Stimulated activated CD4-positive, alpha-beta T cell treated with anti-CD3 and anti-CD28 coated beads, Interleukin-12 subunit alpha, Interleukin-12 subunit beta, amount 100 ng/mL, for 48 hours (primary cell): ENCODE results near the gene NHERF1.

Source experiments
- DNase-seq, 3 donors: peaks; one replicate each; pipeline ENCODE4 v3.0.0-alpha.2; 2020; ENCODE audit warnings: low read depth in 2 of 3, low spot score in 1 of 3

NHERF1 gene

DNA sequence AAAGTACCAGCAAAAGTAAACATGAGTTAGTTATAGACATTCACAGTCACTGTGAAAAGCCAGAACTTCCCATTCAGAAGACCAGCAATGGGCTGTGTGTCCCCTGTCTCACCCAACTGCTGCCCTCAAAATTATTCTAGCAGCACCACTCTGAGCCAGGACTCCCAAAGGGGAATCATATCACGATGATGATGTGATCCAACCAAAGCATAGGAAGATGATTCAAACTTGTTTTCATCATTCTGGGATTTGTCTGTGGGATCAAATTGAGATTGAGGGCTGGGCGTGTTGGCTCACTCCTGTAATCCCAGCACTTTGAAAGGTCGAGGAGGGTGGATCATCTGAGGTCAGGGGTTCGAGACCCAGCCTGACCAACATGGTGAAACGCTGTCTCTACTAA, 34.1 kb downstream of the NHERF1 start:
- DNase-seq: no peak

DNA sequence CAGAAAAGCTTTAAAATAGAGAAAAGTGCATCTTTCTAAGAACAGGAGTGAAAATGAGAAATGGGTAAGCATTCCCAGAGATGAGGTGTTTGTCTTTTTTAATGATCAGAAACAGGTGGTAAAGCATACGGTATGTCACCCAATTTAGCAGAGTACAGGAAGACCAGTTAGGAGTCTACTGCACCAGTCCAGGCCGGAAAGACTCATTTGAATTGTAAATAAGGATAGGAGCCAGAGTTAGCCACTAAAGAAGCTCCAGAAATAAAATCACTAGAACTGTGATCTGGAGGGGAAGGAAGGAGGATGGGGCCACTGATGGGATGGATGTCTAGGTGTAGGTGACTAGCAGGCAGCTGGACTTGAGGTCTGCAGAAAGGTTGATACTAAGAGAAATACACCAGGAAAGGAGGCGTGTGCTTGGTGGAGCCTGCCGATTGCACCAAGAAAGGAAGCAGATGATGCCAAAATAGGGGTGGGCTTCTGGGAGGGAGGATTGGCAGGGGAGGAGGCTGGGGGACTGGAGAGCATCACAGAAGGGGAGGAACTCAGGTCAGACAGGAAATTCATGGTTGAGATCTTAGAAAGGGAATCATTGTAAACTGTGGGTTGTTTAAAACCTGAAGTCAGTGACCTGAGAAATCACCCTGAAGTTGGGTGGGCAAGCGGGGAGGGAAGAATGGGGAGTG, 35.8 kb downstream of the NHERF1 start:
- DNase-seq: no peak

DNA sequence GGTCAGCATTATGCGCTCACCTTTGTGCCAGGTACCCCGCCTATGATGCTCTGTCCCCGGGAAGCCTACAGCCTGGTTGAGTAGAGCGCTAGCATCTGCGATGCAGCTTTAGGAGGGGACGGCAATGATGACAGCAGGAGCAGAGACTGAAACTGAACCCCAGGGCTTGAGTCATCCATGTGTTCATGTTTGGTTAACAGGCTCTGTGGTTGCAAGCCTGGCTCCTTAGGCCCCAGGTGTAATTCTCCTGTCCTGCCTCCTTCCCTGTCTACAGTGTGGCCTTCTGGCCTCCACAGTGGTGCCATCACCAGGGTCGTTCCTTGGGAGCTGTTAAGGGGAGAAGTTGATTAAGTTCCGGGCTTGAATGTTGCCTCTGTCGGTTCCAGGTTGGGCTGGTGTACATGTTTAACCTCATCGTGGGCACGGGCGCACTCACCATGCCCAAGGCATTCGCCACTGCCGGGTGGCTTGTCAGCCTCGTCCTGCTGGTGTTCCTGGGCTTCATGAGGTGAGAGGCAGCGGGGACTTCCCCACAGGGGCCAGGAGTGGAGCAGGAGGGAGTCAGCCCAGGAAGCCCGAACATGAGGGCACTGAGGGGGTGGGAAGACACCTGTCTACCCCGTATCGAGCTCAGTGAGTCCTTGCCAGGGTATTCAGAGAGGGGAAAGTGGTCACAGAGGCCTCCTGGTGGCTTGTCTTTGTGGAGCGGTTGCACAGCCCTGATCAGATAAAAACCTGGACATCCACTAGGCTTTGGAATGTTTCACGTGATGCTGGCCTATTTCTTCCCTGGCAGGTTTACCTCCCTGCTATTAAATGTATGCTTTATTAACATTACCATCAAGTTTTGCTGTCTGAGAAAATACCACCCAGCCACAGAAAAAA, 36.9 kb downstream of the NHERF1 start:
- peak in 1 of 3 donors; percentile 17 for DNase-seq

DNA sequence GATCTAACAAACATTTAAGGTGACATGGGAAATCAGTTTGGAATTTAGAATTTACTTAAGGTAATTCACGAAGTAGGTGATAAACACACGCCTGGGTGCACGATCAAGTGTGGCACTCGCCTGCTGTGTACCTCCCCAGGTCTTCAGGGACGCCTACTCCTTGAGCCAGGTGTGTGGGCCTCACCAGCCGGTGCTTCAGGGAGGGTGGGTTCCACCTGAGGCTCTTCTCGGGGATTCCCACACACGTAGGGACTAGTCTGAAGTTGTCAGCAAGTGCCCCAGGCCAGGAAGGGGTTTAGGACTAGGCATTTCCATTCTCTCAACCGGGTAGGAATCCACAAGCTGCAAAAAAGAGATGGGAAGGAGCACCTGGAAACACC, 37.5 kb downstream of the NHERF1 start:
- no peak for DNase-seq

DNA sequence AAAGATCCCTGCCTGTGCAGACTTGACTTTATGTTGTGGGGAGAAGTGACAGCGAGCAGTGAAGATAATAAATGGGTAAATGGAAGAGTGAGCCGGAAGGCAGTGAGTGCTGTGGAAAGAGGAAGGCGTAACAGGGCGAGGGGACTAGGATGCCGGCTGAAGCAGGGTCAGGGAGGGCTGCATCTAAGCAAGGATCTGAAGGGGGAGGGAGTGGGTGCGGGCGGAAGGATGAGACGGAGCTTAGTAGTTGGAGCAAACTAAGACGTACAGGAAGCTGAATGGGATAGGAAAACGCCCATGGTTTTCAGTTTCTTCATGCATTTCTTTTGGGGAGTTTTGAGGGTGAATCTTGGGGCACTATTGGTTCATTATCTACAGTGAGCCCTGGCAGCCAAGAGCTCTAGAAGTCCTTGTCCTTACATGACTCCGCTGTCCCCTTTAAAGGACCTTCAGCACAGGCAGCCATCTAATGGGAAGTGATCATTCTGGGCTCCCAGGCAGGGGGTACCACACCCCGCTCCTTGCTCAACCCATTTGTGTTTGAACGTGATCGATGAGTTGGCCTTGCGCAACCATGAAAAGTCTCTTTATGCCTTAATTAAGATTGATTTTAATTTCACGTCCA, 38.1 kb downstream of the NHERF1 start:
- DNase-seq: no peak

DNA sequence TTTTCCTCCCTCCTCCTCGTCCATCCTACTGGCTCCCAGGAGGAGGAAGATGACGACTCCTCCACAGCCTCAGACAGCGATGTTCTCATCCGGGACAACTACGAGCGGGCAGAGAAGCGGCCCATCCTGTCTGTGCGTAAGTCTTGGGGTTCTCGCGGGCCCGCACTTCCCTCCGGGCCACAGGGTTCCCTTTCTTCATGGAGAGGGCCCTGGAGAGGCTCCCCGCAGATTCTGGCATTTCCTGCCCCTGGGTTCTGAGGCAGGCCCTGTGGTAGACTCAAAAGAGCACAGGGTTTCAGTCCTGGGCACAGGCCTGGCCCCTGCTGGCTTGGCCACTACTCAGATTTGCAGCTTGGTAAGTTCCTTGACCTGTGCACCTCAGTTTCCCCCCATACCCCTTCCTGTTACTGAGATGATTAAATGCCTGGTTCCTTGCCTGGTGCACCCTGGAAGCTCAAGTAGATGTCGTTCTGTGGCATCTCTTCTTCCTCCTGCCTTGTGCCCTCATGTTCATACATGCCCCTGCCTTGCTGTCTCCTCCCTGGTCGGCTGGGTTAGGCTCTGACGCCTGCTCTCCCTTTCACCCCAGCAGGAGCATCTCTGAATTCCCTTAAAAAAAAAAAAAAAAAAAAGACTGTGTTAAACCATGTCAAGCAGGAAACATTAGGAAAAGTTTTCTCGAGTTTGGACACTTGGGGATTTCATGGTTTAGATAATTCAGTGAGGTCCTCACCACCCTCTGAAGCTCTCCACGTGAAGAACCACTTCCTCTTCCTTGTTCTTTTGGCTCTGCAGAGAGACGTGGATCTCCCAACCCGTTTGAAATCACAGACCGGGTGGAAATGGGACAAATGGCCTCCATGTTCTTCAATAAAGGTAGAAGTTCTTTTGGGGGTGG, 42.0 kb downstream of the NHERF1 start:
- DNase-seq: no peak

DNA sequence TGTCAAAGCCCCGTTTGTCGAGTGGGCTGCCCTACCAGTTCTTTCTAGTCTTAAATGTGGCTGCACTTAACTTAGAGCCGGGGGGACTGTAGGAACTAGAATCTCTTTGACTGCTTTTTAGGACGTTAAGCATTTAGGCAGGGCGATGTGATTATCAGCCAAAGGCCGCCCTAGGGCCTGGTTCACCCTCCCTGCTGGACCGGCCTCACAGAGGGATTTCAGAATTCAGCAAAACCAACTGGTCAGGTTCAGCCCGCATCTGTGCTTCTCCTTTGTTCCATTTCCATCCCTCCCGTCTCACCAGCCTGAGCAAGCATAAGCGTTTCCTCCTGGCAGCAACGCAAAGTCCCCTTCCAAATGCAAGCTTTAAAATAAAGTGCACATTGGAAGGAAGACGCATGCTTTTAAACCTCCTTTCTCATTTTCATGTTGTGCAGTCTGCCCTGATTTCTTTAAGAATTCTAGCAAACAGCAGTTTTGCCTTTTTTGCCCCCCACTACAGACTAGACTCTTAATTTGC, 44.2 kb downstream of the NHERF1 start:
- no peak for DNase-seq

DNA sequence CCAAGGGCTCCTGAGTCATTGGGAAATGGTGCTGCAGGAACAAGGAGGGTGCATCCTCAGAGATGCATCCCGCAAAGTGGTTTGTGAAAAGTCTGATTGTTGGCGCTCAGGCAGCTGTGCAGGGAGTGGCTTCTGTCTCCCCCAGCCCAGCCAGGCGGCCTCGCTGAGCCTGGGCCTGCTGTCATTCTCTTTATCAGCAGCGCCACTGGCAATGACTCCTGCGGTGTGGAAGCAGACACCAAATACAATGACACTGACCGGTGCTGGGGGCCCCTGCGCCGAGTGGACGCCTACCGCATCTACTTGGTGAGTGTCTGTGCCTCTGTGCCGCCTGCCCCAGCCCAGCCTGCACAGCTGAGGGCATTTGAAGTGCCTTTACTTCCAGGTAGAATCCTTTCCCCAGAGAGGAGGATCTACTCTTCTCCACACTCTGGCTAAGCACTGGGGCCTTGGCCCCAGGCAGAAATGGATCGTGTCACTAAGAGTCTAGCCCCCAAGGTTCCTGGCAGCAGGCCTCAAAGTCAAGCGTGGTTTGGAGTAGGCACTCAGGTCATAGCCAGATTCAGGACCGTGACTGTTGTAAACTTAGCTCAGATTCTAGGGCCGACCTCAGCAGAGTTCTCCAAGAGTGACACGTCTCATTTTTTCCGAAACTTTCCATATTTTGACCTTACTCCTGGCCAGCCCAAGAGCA, 47.0 kb downstream of the NHERF1 start:
- no peak for DNase-seq

DNA sequence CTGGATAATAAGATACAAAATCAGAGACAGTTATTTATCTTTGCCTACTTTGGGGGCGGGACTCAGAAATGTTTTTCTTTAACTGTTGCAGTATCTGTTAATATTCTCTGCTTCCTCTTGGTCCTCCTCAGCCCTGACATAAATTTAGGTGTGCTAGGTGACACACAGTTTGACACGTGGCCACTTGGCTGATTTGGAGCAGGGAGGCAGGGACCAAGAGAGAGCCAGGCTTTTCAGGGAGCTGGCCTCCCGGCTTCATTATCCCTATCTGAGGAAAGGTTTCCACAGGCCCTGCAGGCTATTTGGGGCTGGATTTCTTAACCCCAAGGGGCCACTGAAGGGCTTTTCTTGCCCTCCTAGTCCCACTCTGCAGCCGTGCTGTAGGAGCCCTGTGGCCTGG, 47.8 kb downstream of the NHERF1 start:
- no peak for DNase-seq

DNA sequence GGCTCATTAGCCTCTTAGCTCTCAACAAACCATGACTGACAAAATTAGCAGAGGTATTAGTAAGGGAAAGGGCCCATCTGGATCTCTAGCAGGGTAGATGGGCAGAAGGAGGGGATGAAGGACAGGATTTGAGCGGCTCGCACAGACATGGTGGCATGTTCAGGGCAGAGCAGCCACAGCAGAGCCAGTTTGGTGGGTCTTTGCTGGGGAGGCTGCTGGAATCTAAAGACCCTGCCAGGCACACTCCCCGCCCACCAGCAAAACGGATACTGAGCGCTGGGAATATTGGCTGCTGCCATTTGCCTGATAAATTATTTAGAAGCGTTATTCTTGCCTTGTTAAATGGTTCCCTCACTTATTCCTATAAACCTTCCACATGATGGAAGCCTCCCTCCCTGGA, 48.4 kb downstream of the NHERF1 start:
- DNase-seq: no peak

DNA sequence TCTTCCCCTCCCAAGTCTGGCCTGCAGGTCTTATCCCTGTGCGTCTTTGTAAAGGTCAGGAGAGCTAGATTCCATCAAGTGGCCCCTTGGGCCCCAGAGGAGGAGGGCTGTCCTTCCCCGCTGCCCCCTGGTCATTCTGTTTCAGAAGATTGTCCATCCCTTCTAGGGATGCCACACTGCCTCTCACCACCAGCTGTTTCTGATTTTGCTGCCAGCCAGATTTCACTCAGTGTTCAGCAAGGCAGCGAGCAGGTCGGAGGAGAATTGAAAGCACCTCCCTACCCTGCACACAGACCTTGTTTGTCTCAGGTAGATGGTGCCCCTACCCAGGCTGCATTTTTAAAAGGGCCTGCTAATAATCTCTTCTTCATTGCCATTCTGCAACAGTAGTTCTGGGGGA, 49.4 kb downstream of the NHERF1 start:
- no peak for DNase-seq

DNA sequence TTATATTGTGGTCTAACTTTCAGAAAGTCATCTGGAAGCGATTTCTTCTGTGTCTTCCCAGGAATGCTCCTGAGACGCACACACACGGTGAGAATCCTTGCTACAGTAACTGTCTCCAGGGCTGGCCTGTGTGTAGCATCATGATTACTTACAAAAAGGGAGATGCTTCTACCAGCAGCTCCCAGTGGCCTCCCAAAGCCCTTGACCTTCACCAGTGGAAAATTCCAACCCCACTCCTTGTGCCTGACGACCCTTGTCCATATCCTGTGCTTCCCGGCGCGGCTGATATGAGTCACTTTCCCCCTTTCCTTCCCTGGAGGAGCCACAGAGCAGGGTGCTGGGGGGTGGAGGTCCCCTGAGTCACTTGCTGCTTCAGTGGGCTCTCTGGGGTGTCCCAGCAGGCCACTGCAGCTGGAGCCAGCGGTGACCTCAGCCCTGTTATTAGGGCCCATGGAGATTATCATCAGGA, 49.8 kb downstream of the NHERF1 start:
- no peak for DNase-seq

DNA sequence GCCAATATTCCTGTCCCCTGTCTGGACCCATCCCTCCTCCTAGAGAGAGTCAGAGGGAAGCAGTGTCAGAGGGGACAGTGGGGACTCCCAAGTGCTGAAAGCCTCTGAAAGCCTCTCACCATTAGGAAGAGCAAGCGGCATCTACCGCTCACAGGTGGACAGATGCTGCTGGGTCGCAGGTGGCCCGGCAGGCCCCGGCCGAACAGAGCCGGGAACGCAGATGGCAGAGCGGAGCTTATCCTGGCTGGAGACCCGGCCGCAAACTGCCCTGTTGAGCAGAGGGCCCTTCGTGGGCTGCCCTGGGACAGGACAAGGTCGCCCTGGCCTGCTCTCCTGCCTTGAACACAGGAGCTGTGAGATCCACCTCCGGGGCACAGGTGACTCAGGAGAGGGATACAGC, 50.7 kb downstream of the NHERF1 start:
- no peak for DNase-seq

DNA sequence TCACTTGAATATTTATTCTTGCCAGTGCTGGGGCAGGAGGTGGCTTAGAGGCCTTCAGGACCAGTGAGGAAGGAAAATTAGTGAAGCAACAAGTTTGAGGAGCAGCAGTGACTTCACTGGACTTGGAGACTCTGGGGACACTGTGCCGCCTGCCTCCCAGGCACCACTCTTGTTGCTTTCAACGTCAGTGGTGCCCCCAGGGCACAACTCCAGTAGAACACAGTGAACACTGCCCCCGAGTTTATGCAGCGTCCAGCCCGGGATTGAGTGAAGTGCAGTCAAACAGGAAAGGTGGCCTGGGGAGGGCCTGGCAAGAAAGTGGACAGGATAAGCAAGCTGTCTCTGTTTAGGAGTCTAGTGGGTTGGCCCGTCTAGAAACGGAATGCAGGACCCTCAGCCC, 52.1 kb downstream of the NHERF1 start:
- no peak for DNase-seq

DNA sequence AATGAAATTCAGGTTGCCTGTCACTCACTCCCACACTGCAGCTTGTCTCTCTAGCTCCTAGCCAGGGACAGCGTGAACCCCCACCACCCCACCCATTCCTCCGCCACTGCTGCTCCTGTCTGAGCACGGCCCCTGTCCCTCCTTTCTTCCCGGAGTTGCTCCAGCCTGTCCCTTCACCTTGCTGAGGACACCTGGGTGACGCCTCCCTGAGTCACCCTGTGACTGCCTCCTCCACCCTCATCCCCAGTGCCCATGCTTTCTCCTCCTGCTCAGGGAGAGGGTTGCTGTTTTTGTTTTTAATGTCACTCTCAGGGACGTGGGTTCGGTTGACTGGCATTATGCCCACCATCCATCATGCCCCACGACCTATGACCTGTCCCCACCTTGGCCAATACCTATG, 53.5 kb downstream of the NHERF1 start:
- no peak for DNase-seq

DNA sequence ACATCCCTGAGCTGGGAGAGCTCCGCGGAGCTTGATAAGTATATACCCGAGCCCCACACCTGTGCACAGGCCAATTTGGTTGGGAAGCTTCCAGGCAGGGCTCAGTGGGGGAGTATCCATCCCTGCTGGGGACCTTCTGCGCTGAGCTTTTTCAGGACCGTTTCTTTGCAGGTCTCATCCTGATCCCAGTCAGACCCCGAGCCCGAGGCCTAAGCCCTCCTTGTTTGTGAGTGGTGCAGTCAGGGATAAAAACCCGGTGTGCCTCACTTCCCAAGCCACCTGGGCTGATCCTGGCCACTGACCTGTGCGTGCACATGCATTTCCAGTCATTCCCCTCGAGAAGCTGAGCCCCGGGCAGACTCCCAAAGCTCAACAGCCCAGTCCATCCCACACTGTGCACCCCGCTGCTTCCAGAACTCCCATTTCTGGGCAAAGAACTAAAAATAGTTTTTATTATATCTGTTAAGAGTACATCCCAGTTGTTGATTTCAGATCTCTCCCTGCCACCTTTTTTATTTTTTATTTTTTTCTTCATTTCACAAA, 55.0 kb downstream of the NHERF1 start:
- no peak for DNase-seq

DNA sequence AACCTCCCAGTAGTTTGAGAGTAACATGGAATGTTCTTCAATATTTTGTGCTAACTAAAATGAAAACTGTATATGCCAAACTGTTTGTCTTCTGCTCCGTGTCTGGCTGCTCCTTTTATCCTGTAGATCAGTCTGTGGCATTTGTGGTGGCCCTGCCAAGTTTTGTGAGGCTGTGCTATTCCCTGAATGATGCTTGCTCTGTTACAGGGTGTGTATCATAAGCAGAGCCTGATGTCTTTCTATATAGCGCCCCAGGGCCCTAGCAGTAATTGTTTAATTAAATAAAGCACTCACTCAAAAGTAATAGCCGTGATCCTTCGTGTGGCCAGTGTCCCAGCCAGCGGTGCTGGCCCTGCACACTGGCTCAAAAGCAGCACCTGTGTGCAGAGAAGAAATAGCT, 55.5 kb downstream of the NHERF1 start:
- DNase-seq: no peak

DNA sequence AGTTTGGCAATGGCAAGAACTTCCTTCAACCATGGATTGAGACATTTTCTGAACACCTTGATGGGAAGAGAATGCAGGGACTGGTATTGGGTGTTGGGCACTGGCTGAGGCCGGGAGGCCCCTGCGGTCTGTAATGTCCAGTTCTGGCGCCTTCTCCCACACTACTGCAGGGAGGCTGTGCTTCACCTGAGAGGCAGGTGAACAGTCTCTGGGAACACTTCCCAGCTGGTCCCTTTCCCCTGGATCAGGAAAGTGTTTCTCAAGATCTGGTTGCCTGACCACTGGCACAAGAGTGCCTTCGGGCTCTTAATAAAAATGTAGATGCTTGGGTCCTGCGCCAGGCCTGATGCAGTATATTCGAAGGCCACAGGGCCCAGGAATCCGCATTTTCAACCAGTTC, 56.3 kb downstream of the NHERF1 start:
- no peak for DNase-seq

DNA sequence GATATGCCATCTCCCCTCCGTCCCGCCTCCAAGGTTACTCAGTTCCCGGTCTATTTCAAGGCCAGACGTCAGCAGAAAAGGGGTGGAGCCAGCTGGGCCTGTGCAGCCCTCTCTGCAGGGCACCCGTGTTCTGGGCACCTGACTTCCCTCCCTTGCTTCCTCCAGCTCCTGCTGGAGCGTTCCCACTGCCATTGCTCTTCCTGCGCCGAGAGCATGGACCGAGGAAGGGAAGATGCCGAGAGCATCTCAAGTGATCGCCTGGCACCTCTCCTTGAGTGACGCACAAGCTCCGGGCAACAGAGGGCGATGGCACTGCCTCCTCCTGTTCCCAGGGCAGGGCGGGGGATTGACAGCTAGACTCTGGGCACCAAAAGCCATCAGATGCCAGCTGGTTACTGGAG, 57.2 kb downstream of the NHERF1 start:
- no peak for DNase-seq

DNA sequence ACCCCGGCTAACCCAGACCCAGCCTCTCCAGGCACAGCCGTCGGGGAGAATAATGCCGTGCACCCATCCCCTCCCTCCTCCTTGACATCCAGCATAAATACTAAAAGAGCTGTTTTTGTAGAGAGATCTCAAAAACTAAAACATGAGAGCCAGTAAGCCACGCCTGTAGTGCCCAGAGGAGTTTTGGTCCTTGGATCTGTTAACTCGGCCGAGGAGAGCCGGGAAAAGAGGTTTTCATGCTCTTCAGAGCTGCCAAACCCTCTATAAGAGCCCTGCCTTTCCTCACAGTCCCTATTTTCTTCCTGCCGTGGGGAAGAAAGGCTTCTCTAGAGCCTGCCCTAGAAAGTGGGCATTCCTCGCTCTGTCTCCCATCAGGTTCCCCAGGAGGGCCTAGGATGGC, 57.9 kb downstream of the NHERF1 start:
- no peak for DNase-seq
